ENCODE data around the gene GOLGA7B.

GOLGA7B gene

DNA sequence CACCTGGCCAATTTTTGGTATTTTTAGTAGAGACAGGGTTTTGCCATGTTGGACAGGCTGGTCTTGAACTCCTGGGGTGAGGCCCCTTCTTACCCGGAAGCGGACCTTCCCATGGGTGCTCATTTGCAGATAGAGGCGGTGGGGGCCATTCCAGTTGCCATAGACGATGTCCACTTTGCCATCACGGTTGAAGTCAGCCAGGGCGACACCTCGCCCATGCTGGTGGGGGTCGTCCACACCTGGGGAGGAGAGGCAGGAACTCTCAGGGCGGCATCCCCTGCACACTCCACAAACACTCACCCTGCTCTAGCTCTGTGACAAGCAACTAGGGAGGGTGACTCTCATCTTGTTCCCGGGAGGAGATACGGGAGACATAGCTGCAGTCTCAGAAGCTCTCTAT is 54.9 kb downstream of the GOLGA7B start:
- no peak for DNase-seq (ENCODE audit: low read depth)
- H3K4me3 ChIP-seq (ENCODE audit: control insufficient read depth, low read depth, low read length), result no peak overlapping the region
- TF ChIP-seq CTCF (conservative IDR thresholded peaks at IDR 0.05; ENCODE audit: control insufficient read depth, insufficient read depth, low read depth, low read length), result no peak

- no peak for TF ChIP-seq CTCF (conservative IDR thresholded peaks at IDR 0.05; ENCODE audit: control insufficient read depth, insufficient read depth, low read depth, low read length)
- DNase-seq (ENCODE audit: low read depth), result no peak
- H3K4me3 ChIP-seq (ENCODE audit: control insufficient read depth, low read depth, low read length), result no peak overlapping the region
Observed at GRCh38 chr10:97905276-97905675, 55.6 kb downstream of the GOLGA7B start.

- no peak for TF ChIP-seq CTCF (conservative IDR thresholded peaks at IDR 0.05; ENCODE audit: control insufficient read depth, insufficient read depth, low read depth, low read length)
- no peak overlapping the region for H3K4me3 ChIP-seq (ENCODE audit: control insufficient read depth, low read depth, low read length)
- DNase-seq (ENCODE audit: low read depth), result no peak
Observed at GRCh38 chr10:97907211-97907610, 57.6 kb downstream of the GOLGA7B start.

DNA sequence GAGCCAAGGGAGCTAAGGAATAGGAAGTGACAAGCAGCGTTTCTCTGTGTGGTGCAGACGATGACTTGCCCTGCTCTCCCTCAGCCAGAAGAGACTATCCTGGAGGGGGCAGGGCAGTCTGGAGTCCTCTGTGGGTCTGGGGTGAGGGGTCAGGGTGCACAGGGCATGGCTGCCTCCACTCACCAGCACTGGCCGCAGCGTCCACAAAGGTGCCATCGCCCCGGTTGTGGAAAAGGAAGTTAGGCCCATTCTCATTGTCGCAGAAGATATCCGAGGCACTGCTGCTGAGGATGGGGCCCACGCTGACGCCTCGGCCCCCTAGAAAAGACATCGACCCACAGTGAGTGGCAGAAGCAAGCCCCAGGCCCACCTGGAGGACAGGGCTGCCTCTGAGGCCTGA is 58.2 kb downstream of the GOLGA7B start:
- no peak for DNase-seq (ENCODE audit: low read depth)
- TF ChIP-seq CTCF (conservative IDR thresholded peaks at IDR 0.05; ENCODE audit: control insufficient read depth, insufficient read depth, low read depth, low read length), result no peak
- H3K4me3 ChIP-seq (ENCODE audit: control insufficient read depth, low read depth, low read length), result no peak overlapping the region

- TF ChIP-seq CTCF (conservative IDR thresholded peaks at IDR 0.05; ENCODE audit: control insufficient read depth, insufficient read depth, low read depth, low read length), result no peak
- DNase-seq (ENCODE audit: low read depth), result no peak
- H3K4me3 ChIP-seq (ENCODE audit: control insufficient read depth, low read depth, low read length), result no peak overlapping the region
Observed at GRCh38 chr10:97910661-97911060, 61.0 kb downstream of the GOLGA7B start.

DNA sequence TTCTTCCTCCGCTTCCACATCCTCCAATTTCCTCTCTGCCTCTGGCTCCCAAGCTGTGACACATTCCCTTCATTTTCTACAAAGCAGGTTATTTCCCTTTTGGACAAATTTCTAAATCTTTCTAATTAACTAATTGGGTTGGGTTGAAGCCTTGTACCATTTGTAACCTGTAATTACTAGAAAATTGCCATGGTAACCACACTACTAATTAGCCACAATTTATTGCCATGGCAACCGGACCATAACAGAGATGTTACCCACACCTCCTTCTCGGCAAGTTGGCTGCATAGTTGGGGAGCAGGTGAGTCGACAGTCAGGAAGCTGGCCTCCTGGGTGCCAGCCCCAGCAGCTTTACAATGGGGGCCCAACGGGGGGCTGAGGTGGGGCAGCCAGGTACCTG is 61.6 kb downstream of the GOLGA7B start:
- TF ChIP-seq CTCF (conservative IDR thresholded peaks at IDR 0.05; ENCODE audit: control insufficient read depth, insufficient read depth, low read depth, low read length), result no peak
- H3K4me3 ChIP-seq (ENCODE audit: control insufficient read depth, low read depth, low read length), result no peak overlapping the region
- no peak for DNase-seq (ENCODE audit: low read depth)

DNA sequence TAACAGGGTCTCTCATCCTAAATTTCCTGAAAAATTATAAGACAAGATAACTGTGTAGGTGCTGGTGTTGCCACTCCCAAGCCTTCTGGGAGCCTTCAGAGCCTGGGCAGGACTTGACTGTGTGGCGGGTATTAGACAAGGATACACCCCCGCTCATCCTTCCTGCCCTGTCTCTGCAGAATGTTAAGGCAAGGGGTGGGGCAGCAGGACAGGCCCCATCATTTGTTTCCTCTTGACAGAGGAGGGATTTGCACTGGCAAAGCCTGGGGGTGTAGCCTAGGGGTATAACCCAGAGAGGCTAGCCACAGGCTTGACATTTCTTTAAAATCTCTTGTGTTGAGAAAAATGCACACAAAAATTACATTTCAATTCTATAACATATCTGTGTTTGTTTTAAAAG is 63.5 kb downstream of the GOLGA7B start:
- DNase-seq (ENCODE audit: low read depth), result no peak
- TF ChIP-seq CTCF (conservative IDR thresholded peaks at IDR 0.05; ENCODE audit: control insufficient read depth, insufficient read depth, low read depth, low read length), result no peak
- H3K4me3 ChIP-seq (ENCODE audit: control insufficient read depth, low read depth, low read length), result no peak overlapping the region
